Endothelial cell of umbilical vein (primary cell): Measurements from ENCODE around the gene CYCS.

ENCODE experiments used
- EZH2 ChIP-seq: IDR thresholded peaks from 2 replicates; pipeline ENCODE4 v1.6.1; 2012; ENCODE audit warnings: borderline replicate concordance, low read depth, mild to moderate bottlenecking, moderate library complexity, low read length, inconsistent platforms; ENCODE audit not compliant: severe bottlenecking
- GATA2 ChIP-seq: IDR thresholded peaks from 2 replicates; pipeline ENCODE4 v1.7.0; 2011; ENCODE audit warnings: low read depth, mild to moderate bottlenecking, moderate library complexity, mixed read lengths, low read length; ENCODE audit not compliant: insufficient read length, insufficient read depth
- POLR2A ChIP-seq: IDR thresholded peaks from 2 replicates; pipeline ENCODE4 v1.6.1; 2012; ENCODE audit warnings: low read depth, mild to moderate bottlenecking, control low read depth, low read length
- TF ChIP-seq, protein P1 (sequence below), 2 donors: IDR thresholded peaks; 1 replicate in 1 of 2; 2 replicates in 1 of 2; pipeline ENCODE4 v1.5.1; 2011; ENCODE audit warnings: low read length in 2 of 2, mild to moderate bottlenecking in 2 of 2, moderate library complexity in 2 of 2, control low read depth in 1 of 2, inconsistent platforms in 1 of 2, low read depth in 1 of 2; ENCODE audit not compliant: insufficient read depth in 1 of 2; ENCODE audit errors: extremely low read depth in 1 of 2

- TF ChIP-seq, protein P1, sequence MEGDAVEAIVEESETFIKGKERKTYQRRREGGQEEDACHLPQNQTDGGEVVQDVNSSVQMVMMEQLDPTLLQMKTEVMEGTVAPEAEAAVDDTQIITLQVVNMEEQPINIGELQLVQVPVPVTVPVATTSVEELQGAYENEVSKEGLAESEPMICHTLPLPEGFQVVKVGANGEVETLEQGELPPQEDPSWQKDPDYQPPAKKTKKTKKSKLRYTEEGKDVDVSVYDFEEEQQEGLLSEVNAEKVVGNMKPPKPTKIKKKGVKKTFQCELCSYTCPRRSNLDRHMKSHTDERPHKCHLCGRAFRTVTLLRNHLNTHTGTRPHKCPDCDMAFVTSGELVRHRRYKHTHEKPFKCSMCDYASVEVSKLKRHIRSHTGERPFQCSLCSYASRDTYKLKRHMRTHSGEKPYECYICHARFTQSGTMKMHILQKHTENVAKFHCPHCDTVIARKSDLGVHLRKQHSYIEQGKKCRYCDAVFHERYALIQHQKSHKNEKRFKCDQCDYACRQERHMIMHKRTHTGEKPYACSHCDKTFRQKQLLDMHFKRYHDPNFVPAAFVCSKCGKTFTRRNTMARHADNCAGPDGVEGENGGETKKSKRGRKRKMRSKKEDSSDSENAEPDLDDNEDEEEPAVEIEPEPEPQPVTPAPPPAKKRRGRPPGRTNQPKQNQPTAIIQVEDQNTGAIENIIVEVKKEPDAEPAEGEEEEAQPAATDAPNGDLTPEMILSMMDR (IDR thresholded peaks at IDR 0.05; ENCODE audit: extremely low read depth in 1 of 2, insufficient read depth in 1 of 2, low read depth in 1 of 2, low read length in 2 of 2) = no peak
- TF ChIP-seq POLR2A (no peak), EZH2 (no peak), GATA2 (no peak)
Observed at GRCh38 chr7:25148772-25149575, 23.9 kb upstream of the CYCS start.
